H1 (cell line): ENCODE results near the gene NME9. TPM values are rescaled to one million over a fixed set of nuclear protein-coding genes. Genes with fewer than 3 reads are reported as not detected.
A peak's percentile ranks its signal among the peaks of the same experiment; 100 is the strongest.

Source experiments
- CTCF ChIA-PET: fragments of 300-600 bp; sonication (Branson Sonifier 250); formaldehyde crosslinking; loops from one replicate; lab custom pipeline; 2021; ENCODE audit not compliant: partially characterized antibody; lab: Charles Lee
- POLR2A ChIA-PET: fragments of 300-600 bp; sonication (Branson Sonifier 250); formaldehyde crosslinking; loops from one replicate; lab custom pipeline; 2021; ENCODE audit warnings: inconsistent platforms; ENCODE audit not compliant: partially characterized antibody; lab: Charles Lee
- DNase-seq, 2 experiments: peaks; one replicate each; pipeline versions ENCODE4 v3.0.0 to v3.0.0-alpha.2; 2010 to 2022; ENCODE audit warnings: low spot score in 2 of 2, low read depth in 1 of 2, mixed read lengths in 1 of 2
- FAIRE-seq: peaks from 2 replicates; lab custom pipeline; 2011; peaks lifted over from hg19 to GRCh38; lab: Jason Lieb, UNC
- H2AFZ ChIP-seq: 2 replicates; pipeline ENCODE4 v1.8.1; 2012; ENCODE audit warnings: low read length, inconsistent platforms
- H2AK5ac ChIP-seq: 2 replicates; pipeline ENCODE4 v1.6.1; 2013; ENCODE audit warnings: low read depth, low read length
- H2BK120ac ChIP-seq: replicated peaks from 2 replicates; pipeline ENCODE3; 2013; ENCODE audit warnings: low read depth, low read length, inconsistent platforms
- H2BK12ac ChIP-seq: 2 replicates; pipeline ENCODE4 v1.6.1; 2013; ENCODE audit warnings: low read depth, low read length
- H2BK15ac ChIP-seq: 2 replicates; pipeline ENCODE4 v1.6.1; 2013; ENCODE audit warnings: low read length
- H2BK20ac ChIP-seq: 2 replicates; pipeline ENCODE4 v1.6.1; 2013; ENCODE audit warnings: low read length
- H2BK5ac ChIP-seq: 2 replicates; pipeline ENCODE4 v1.6.1; 2013; ENCODE audit warnings: low read depth, low read length
- H3K14ac ChIP-seq: 2 replicates; pipeline ENCODE4 v1.6.1; 2013; ENCODE audit warnings: inconsistent platforms; ENCODE audit not compliant: insufficient read length
- H3K18ac ChIP-seq: 2 replicates; pipeline ENCODE4 v1.6.1; 2013; ENCODE audit warnings: low read length; ENCODE audit errors: extremely low read depth
- H3K23ac ChIP-seq: 2 replicates; pipeline ENCODE4 v1.6.1; 2013; ENCODE audit warnings: inconsistent platforms; ENCODE audit not compliant: insufficient read length
- H3K23me2 ChIP-seq: 2 replicates; pipeline ENCODE4 v1.6.1; 2013; ENCODE audit warnings: low read depth, low read length
- H3K27ac ChIP-seq: 2 replicates; pipeline ENCODE4 v1.6.1; 2011; ENCODE audit warnings: low read depth, low read length, inconsistent platforms
- H3K27me3 ChIP-seq, 4 experiments: replicated peaks in 1 of 4; 1 replicate in 1 of 4; 2 replicates in 3 of 4; pipeline versions ENCODE4 v1.6.1 to v1.8.1; 2011 to 2013; ENCODE audit warnings: low read length in 3 of 4, mild to moderate bottlenecking in 3 of 4, inconsistent platforms in 2 of 4, mixed read lengths in 2 of 4, moderate library complexity in 1 of 4; ENCODE audit not compliant: control insufficient read depth in 3 of 4, insufficient read depth in 3 of 4; ENCODE audit errors: extremely low read depth in 1 of 4
- H3K36me3 ChIP-seq, 4 experiments: 2 replicates each; pipeline versions ENCODE4 v1.6.1 to v1.8.1; 2011 to 2013; ENCODE audit warnings: mild to moderate bottlenecking in 4 of 4, low read length in 3 of 4, moderate library complexity in 2 of 4, control low read depth in 1 of 4, inconsistent platforms in 1 of 4; ENCODE audit not compliant: insufficient read depth in 4 of 4, control insufficient read depth in 2 of 4
- H3K4ac ChIP-seq: replicated peaks from 2 replicates; pipeline ENCODE3; 2013; ENCODE audit warnings: low read length, low read depth, mixed read lengths, inconsistent platforms; ENCODE audit not compliant: insufficient read length
- H3K4me1 ChIP-seq, 4 experiments: replicated peaks in 1 of 4; 1 replicate in 1 of 4; 2 replicates in 3 of 4; pipeline versions ENCODE4 v1.6.1 to v1.8.1; 2011 to 2013; ENCODE audit warnings: low read length in 3 of 4, inconsistent platforms in 2 of 4, mixed read lengths in 1 of 4; ENCODE audit not compliant: insufficient read depth in 4 of 4, control insufficient read depth in 3 of 4
- H3K4me2 ChIP-seq, 2 experiments: 2 replicates each; pipeline versions ENCODE4 v1.6.1 to v1.8.1; 2011 to 2013; ENCODE audit warnings: low read depth in 2 of 2, low read length in 2 of 2, control low read depth in 1 of 2, inconsistent platforms in 1 of 2, mild to moderate bottlenecking in 1 of 2; ENCODE audit not compliant: insufficient read depth in 1 of 2
- H3K4me3 ChIP-seq, 4 experiments: fragments of 200-600, 300-600 bp in 1 of 4; sonication (generic), shearing (Covaris generic), sonication (Bioruptor Twin) in 1 of 4; 2 replicates each; pipeline versions ENCODE4 v1.5.1 to v1.8.1; 2011 to 2016; ENCODE audit warnings: low read length in 4 of 4, low read depth in 3 of 4, control low read depth in 2 of 4, inconsistent platforms in 2 of 4, mild to moderate bottlenecking in 2 of 4, mixed read lengths in 1 of 4, moderate library complexity in 1 of 4; ENCODE audit not compliant: insufficient read depth in 2 of 4; ENCODE audit errors: extremely low read depth in 1 of 4
- H3K56ac ChIP-seq: replicated peaks from 2 replicates; pipeline ENCODE3; 2013; ENCODE audit warnings: low read depth, mild to moderate bottlenecking, mixed read lengths, low read length, inconsistent platforms; ENCODE audit not compliant: insufficient read length
- H3K79me1 ChIP-seq: 2 replicates; pipeline ENCODE4 v1.6.1; 2013; ENCODE audit warnings: low read depth, low read length, control low read depth
- H3K79me2 ChIP-seq, 2 experiments: 2 replicates each; pipeline versions ENCODE4 v1.6.1 to v1.8.1; 2012 to 2013; ENCODE audit warnings: low read length in 2 of 2, mild to moderate bottlenecking in 2 of 2, inconsistent platforms in 1 of 2; ENCODE audit not compliant: insufficient read depth in 2 of 2, control insufficient read depth in 1 of 2
- H3K9ac ChIP-seq, 4 experiments: replicated peaks in 1 of 4; 1 replicate in 1 of 4; 2 replicates in 3 of 4; pipeline versions ENCODE4 v1.6.1 to v1.8.1; 2011 to 2013; ENCODE audit warnings: low read depth in 3 of 4, low read length in 3 of 4, control low read depth in 2 of 4, mild to moderate bottlenecking in 2 of 4, moderate library complexity in 2 of 4, inconsistent platforms in 1 of 4; ENCODE audit errors: extremely low read depth in 1 of 4
- H3K9me3 ChIP-seq, 2 experiments: 2 replicates each; pipeline versions ENCODE4 v1.6.1 to v1.8.1; 2012 to 2013; ENCODE audit warnings: mild to moderate bottlenecking in 2 of 2, moderate library complexity in 2 of 2, control low read depth in 1 of 2, inconsistent platforms in 1 of 2, low read depth in 1 of 2, low read length in 1 of 2, mixed read lengths in 1 of 2; ENCODE audit not compliant: insufficient read depth in 2 of 2
- H4K20me1 ChIP-seq, 2 experiments: replicated peaks in 1 of 2; 2 replicates each; pipeline versions ENCODE3 to v1.8.1; 2011 to 2013; ENCODE audit warnings: inconsistent platforms in 2 of 2, low read length in 2 of 2, mild to moderate bottlenecking in 1 of 2; ENCODE audit not compliant: insufficient read depth in 2 of 2, control insufficient read depth in 1 of 2
- H4K5ac ChIP-seq: 2 replicates; pipeline ENCODE4 v1.6.1; 2013; ENCODE audit warnings: low read length, low read depth, mixed read lengths, inconsistent platforms; ENCODE audit not compliant: insufficient read length
- H4K8ac ChIP-seq: 2 replicates; pipeline ENCODE4 v1.8.0; 2013; ENCODE audit warnings: mild to moderate bottlenecking, moderate library complexity, low read length, inconsistent platforms; ENCODE audit not compliant: insufficient read depth; ENCODE audit errors: extremely low read depth
- H4K91ac ChIP-seq: replicated peaks from 2 replicates; pipeline ENCODE3; 2013; ENCODE audit warnings: low read length, mixed read lengths, inconsistent platforms; ENCODE audit not compliant: insufficient read length
- BCL11A ChIP-seq, 2 experiments: IDR thresholded peaks; one replicate each; pipeline ENCODE4 v1.6.1; 2011; ENCODE audit warnings: low read depth in 2 of 2, low read length in 2 of 2, mild to moderate bottlenecking in 2 of 2
- CBX5 ChIP-seq: fragments of 300-800, 300-1000 bp; sonication (generic); IDR thresholded peaks from 2 replicates; pipeline ENCODE4 v1.7.1; 2016; ENCODE audit warnings: antibody characterized with exemption, low read length, low read depth
- CHD2 ChIP-seq: IDR thresholded peaks from 2 replicates; pipeline ENCODE4 v1.6.1; 2012; ENCODE audit warnings: low read length, improper control_type of control experiment
- JUND ChIP-seq: IDR thresholded peaks from 2 replicates; pipeline ENCODE4 v1.6.1; 2011; ENCODE audit warnings: mild to moderate bottlenecking, improper control_type of control experiment, low read length
- KDM4A ChIP-seq: IDR thresholded peaks from one replicate; pipeline ENCODE4 v1.7.1; 2012; ENCODE audit warnings: low read depth, mild to moderate bottlenecking, moderate library complexity, low read length, inconsistent platforms; ENCODE audit not compliant: severe bottlenecking
- NRF1 ChIP-seq: IDR thresholded peaks from 2 replicates; pipeline ENCODE4 v1.6.1; 2011; ENCODE audit warnings: mild to moderate bottlenecking, low read depth, low read length, improper control_type of control experiment
- TAF1 ChIP-seq: IDR thresholded peaks from 2 replicates; pipeline ENCODE4 v1.6.1; 2011; ENCODE audit warnings: mild to moderate bottlenecking, low read depth, low read length
- TEAD4 ChIP-seq: IDR thresholded peaks from 2 replicates; pipeline ENCODE4 v1.6.1; 2012; ENCODE audit warnings: low read depth, low read length, inconsistent platforms, mixed read lengths
- WGBS, 2 experiments: shearing (Covaris generic) in 1 of 2; methylation state at CpG; one replicate each; pipeline versions ENCODE4 v1.1.6 to v1.1.7; 2013 to 2015; ENCODE audit warnings: low lambda C conversion rate in 2 of 2, mixed read lengths in 2 of 2, inconsistent platforms in 1 of 2, low coverage in 1 of 2, missing lambda C conversion rate in 1 of 2; ENCODE audit not compliant: insufficient replicate concordance in 2 of 2, insufficient coverage in 1 of 2, insufficient read length in 1 of 2; ENCODE audit errors: extremely low coverage in 1 of 2, missing lambda C conversion rate in 1 of 2; 5-methylcytosine and 5-hydroxymethylcytosine counted together
- polyA plus RNA-seq, 7 experiments: library from polyadenylated mRNA; depleted of rRNA in 3 of 7; stranded (reverse) in 5 of 7; unstranded in 2 of 7; fragments of >200 nt in 5 of 7; fragments of 200-250 nt in 2 of 7; gene quantifications; 1 replicate in 5 of 7; 2 replicates in 1 of 7; 4 replicates in 1 of 7; pipeline versions ENCODE4 v1.2.1 to v1.2.3, GENCODE V29; 2011 to 2013; ENCODE audit warnings: missing spikeins in 2 of 7, mixed read lengths in 2 of 7
- total RNA-seq: library from RNA; stranded (reverse); fragmentation: NEBNext Ultra II Directional; extraction: Animal tissue kit (Norgen Biotek cat#: 25700); gene quantifications from 2 replicates; pipeline ENCODE4 v1.2.1, GENCODE V29; 2021
- TF ChIP-seq, protein P1 (sequence below): IDR thresholded peaks from 2 replicates; pipeline ENCODE4 v1.6.1; 2012; ENCODE audit warnings: inconsistent platforms

NME9 gene
- total and polyA plus RNA-seq, 2 of the 8 experiments (the other 6 are each of a cell fraction or from before 2014, with no cell fraction given), result 0.11 TPM; not detected in 1

DNA sequence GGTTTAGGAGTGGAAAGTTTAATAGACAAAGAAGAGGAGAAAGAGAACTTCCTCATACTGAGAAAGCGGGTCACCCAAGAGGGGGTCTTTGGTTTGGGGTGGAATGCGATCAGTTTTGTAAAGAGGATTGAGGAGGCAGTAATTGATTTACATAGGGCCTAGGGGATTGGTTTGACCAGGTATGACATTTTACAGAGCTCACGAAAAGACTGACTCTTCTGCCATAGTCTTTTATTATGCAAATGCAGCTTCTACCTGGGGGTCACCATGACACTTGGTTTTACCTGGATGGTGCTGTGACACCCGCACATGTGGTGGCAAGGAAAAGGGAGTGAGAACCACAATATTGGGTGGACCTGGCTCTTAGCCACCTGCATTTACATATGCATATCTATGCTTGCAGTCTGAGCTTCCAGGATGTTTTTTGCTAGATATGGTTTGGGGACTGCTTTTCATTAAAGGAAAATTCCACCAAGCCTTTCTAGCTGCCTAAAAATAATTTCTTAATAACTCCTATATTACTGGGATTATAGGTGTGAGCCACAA lies 6.9 kb upstream of the NME9 start:
- no peak overlapping the region for H3K18ac ChIP-seq
- H3K4me2 ChIP-seq, result peak overlapping the region in 1 of 2 experiments; percentile 24; a peak in 1 of 4 replicates
- H2AK5ac ChIP-seq, result no peak overlapping the region
- H3K79me2 ChIP-seq, result no peaks in the 10 kb centered on the region
- H4K5ac ChIP-seq, result no peak overlapping the region
- H3K14ac ChIP-seq, result no peak overlapping the region
- no peak overlapping the region for H2BK5ac ChIP-seq
- no peak overlapping the region for H2AFZ ChIP-seq
- H3K4me3 ChIP-seq, result no peak overlapping the region; a peak in 1 of 8 replicates
- no peaks in the 10 kb centered on the region for H3K23me2 ChIP-seq
- H3K36me3 ChIP-seq, result no peaks in the 10 kb centered on the region
- no peaks in the 10 kb centered on the region for H3K27me3 ChIP-seq
- WGBS, 2 experiments, result 45% methylated on average over 4 of the region's 4 CpGs; no CpG with 5 or more reads in 1 of the 2 experiments
- no peak overlapping the region for H3K4ac ChIP-seq
- no peak overlapping the region for H3K23ac ChIP-seq
- no peak overlapping the region for H2BK120ac ChIP-seq
- H3K9me3 ChIP-seq, result no peaks in the 10 kb centered on the region
- H2BK20ac ChIP-seq, result 0 out of 2 replicates have a peak overlapping the region, but pooled peaks have one; percentile 49
- H3K79me1 ChIP-seq, result no peaks in the 10 kb centered on the region
- H4K20me1 ChIP-seq, result no peaks in the 10 kb centered on the region
- H4K91ac ChIP-seq, result no peak overlapping the region
- DNase-seq, result no peak
- H3K56ac ChIP-seq, result no peak overlapping the region
- no peak overlapping the region for H3K27ac ChIP-seq
- POLR2A ChIA-PET, result interaction anchor here (1.1 to 1.8 kb wide), 2 partner anchors 9 to 12 kb away, joined by 3 to 7 read pairs; partner anchors contain the start of gene MRAS
- no peak overlapping the region for H2BK12ac ChIP-seq
- TF ChIP-seq JUND (no peak), NRF1 (no peak), KDM4A (no peak), TAF1 (no peak), BCL11A (IDR thresholded peaks at IDR 0.05; ENCODE audit: low read depth in 2 of 2, low read length in 2 of 2) (no peak), TEAD4 (no peak), CBX5 (no peak), CHD2 (no peak)
- TF ChIP-seq, protein P1, sequence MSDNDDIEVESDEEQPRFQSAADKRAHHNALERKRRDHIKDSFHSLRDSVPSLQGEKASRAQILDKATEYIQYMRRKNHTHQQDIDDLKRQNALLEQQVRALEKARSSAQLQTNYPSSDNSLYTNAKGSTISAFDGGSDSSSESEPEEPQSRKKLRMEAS, result peak; percentile 62
- TF ChIP-seq, all 59 proteins: peak for 1
- CTCF ChIA-PET, result interaction anchor here (0.8 to 3.7 kb wide), 10 partner anchors 9 to 600 kb away, joined by 3 to 17 read pairs (median 5); partner anchors contain the start of genes DZIP1L and MRAS
- no peak overlapping the region for H3K9ac ChIP-seq
- peak; percentile 91 for FAIRE-seq
- no peak overlapping the region for H2BK15ac ChIP-seq
- no peak overlapping the region for H4K8ac ChIP-seq
- peaks cover 0 to 14% (median 3%) of the 10 kb centered on the region in 4 experiments; a peak in 4 of 7 replicates for H3K4me1 ChIP-seq
